Measurements from ENCODE around the gene MTF2. TPM values are rescaled to one million over a fixed set of nuclear protein-coding genes. Genes with fewer than 3 reads are reported as not detected.

Gene MTF2
- total RNA-seq, 1 donor, result 57.9 TPM

- DNase-seq (ENCODE audit: low read depth in 2 of 3, low spot score in 2 of 3), result no peak
Observed at GRCh38 chr1:93081716-93082115, 2.6 kb downstream of the MTF2 start.

GRCh38 chr1:93082313-93082712 lies 3.2 kb downstream of the MTF2 start:
- no peak for DNase-seq (ENCODE audit: low read depth in 2 of 3, low spot score in 2 of 3)

DNA sequence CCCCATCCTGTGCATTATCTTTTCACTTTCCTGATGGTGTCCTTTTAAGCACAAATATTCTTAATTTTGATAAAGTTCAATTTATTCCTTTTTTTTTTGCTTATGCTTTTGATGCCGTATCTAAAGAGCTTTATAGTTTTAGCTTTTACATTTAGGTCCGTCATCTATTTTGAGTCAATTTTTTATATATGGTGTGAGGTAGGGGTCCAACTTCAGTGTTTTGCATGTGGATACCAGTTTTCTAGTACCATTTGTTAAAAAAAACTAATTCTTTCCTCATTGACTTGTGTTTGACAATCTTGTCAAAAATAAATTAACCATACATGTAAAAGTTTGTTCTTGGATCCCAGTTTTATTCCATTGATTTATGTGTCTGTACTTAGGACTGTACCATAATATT lies 4.9 kb downstream of the MTF2 start:
- DNase-seq (ENCODE audit: low read depth in 2 of 3, low spot score in 2 of 3), result no peak

DNA sequence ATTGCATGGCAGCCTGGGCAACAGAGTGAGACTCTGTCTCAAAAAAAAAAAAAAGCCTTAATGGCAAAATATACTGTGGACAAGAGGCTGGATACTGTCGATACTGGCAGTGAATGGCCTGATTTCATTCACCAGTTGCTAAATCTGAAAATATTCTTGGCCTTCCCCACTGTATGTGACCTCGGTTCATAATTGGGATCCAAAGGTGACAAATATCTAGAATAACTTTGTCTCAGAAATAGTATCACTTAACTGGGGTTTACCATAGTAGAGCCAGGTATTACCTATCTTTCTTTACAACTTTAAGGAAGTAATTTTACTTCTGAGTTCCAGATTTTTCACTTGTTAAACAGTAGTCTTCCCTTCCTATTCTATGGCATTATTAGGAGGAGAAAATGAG lies 8.4 kb downstream of the MTF2 start:
- no peak for DNase-seq (ENCODE audit: low read depth in 2 of 3, low spot score in 2 of 3)

DNA sequence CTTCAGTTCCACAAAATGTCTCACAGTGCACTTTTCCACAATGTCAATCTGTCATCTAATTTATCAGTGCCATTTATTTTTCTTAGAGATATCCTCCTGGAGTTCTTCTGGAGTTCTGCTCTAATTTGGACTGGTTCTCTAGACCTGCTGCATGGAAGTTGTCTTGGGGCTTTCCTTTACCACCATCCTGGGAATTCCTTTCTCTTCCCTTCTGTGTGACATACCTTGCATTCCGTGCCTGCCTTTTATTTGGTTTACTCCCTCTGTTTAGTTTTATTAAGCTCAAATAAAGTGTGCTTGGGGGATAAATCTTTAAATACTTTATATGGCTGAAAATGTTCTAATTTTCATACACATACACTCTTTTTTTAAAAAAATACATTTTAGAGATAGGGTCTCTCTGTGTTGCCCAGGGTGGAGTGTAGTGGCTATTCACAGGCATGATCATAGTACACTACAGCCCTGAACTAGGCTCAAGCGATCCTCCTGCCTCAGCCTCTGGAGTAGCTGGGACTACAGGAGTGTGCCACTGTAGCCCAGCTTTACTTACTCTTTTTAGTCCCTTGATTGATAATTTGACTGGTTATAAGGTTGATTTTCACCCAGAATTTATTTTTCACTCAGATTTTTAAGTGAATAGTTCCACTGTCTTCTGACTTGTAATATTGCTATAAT lies 14.4 kb downstream of the MTF2 start:
- no peak for DNase-seq (ENCODE audit: low read depth in 2 of 3, low spot score in 2 of 3)

GRCh38 chr1:93095804-93096585 lies 16.9 kb downstream of the MTF2 start:
- DNase-seq (ENCODE audit: low read depth in 2 of 3, low spot score in 2 of 3), result no peak

- no peak for DNase-seq (ENCODE audit: low read depth in 2 of 3, low spot score in 2 of 3)
Observed at GRCh38 chr1:93102142-93102541, 23.1 kb downstream of the MTF2 start.

GRCh38 chr1:93106226-93106625 lies 27.1 kb downstream of the MTF2 start:
- no peak for DNase-seq (ENCODE audit: low read depth in 2 of 3, low spot score in 2 of 3)

- no peak for DNase-seq (ENCODE audit: low read depth in 2 of 3, low spot score in 2 of 3)
Observed at GRCh38 chr1:93107395-93107794, 28.3 kb downstream of the MTF2 start.

GRCh38 chr1:93108335-93108734 lies 29.3 kb downstream of the MTF2 start:
- DNase-seq (ENCODE audit: low read depth in 2 of 3, low spot score in 2 of 3), result peak in 1 of 3 donors; percentile 21

DNA sequence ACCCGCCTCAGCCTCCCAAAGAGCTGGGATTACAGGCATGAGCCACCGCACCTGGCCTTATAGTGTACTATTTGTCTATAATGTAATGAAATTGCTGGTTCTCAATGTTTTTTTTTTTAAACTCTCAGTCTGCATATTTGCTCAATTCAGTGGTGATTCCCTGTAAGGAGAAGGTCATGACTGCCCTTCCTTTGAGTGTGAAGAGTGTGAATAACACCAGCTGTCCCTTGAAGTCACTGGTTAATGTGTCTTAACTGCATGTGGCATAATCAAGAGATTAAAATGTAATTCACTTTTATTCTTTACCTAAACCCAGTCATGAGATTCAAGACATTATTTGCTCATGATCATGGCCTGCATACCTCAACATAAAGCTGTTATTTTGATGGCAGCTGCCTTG lies 30.5 kb downstream of the MTF2 start:
- DNase-seq (ENCODE audit: low read depth in 2 of 3, low spot score in 2 of 3), result no peak

- DNase-seq (ENCODE audit: low read depth in 2 of 3, low spot score in 2 of 3), result no peak
Observed at GRCh38 chr1:93111065-93111464, 32.0 kb downstream of the MTF2 start.

- no peak for DNase-seq (ENCODE audit: low read depth in 2 of 3, low spot score in 2 of 3)
Observed at GRCh38 chr1:93111561-93111960, 32.5 kb downstream of the MTF2 start.

DNA sequence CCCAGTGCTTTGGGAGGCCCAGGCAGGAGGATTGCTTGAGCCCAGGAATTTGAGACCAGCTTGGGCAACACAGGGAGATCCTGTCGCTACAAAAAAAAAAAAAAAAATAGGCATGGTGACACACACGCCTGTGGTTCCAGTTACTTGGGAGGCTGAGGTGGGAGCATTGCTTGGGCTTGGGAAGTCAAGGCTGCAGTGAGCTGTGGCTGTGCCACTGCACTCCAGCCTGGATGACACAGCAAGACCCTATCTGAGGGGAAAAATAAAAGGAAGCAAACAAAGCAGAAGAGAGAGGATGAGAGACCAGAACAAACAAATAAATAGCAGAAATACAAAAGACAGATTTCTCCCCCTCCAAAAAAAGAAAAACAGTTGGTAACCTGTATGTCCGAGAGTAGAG lies 34.0 kb downstream of the MTF2 start:
- no peak for DNase-seq (ENCODE audit: low read depth in 2 of 3, low spot score in 2 of 3)

DNA sequence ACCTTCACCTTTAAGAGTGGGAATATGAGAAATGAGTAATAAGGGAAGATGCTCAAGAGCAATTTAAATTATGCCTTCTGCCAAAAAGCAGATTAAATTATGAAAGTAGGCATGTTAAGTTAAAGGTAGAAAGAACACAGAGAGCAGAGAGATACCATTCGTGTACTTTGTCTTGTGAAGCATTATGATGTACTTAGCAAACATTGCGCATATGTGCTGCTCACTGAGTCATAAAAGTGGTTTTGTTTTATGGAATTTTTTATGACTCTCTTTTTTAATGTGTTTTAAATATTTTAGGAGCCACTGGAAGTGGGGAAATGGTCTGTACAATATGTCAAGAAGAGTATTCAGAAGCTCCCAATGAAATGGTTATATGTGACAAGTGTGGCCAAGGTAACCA lies 35.3 kb downstream of the MTF2 start:
- DNase-seq (ENCODE audit: low read depth in 2 of 3, low spot score in 2 of 3), result no peak

GRCh38 chr1:93120614-93121013 lies 41.5 kb downstream of the MTF2 start:
- DNase-seq (ENCODE audit: low read depth in 2 of 3, low spot score in 2 of 3), result no peak

GRCh38 chr1:93123201-93123783 lies 44.2 kb downstream of the MTF2 start:
- no peak for DNase-seq (ENCODE audit: low read depth in 2 of 3, low spot score in 2 of 3)

GRCh38 chr1:93124556-93125355 lies 45.7 kb downstream of the MTF2 start:
- peak in 2 of 3 donors; percentile 19 to 30 for DNase-seq (ENCODE audit: low read depth in 2 of 3, low spot score in 2 of 3)

DNA sequence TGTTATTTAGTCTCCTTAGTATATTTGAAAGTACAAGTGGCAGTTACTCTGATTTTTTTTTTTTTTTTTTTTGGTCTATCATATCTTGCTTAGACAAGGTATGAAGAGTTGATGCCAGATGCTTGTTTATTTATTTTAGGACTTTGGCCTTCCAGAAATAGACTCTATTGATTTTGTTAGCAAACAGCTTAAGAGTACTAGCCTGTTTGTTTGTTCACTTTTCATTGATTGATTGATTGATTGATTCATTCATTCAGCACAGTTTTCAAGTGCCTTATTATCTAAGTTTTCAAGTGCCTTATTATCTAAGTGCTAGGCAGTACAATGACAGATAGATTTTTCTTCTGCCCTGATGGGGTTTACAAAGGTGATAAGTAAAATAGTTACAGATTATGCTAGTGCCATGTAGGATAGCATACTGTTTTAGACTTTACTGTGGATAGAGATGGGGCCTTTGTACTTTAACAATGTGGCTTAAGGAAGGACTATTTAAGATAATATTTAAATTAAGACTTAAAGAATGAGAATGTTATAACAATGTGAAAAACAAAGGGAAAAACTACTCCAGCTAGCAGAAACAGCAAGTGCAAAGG lies 50.5 kb downstream of the MTF2 start:
- no peak for DNase-seq (ENCODE audit: low read depth in 2 of 3, low spot score in 2 of 3)

- DNase-seq (ENCODE audit: low read depth in 2 of 3, low spot score in 2 of 3), result no peak
Observed at GRCh38 chr1:93132638-93133037, 53.6 kb downstream of the MTF2 start.

DNA sequence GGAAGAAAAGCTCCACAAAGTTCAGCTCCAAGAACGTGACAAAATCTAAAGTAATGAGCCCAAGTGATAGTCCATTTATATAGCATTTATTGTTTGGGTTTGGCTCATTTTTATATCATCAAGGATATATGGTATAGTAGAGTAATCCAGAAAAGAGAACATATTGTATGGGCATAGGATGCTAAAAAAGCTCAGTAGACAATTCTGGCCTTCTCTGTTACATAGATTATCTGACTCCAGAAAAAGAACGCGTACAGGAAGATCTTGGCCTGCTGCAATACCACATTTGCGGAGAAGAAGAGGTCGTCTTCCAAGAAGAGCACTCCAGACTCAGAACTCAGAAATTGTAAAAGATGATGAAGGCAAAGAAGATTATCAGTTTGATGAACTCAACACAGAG lies 57.4 kb downstream of the MTF2 start:
- DNase-seq (ENCODE audit: low read depth in 2 of 3, low spot score in 2 of 3), result no peak

Data from hematopoietic multipotent progenitor cell (in vitro differentiated cells).